Tibial nerve (tissue), 4 donors: ENCODE results near the gene CCAR1.

Experiments used
- CTCF ChIP-seq, 5 experiments: fragments of 200-600 bp in 3 of 5; fragments of 450-650 bp in 2 of 5; sonication (generic) in 3 of 5; IDR thresholded peaks; one replicate each; pipeline ENCODE4 v1.5.1; 2016 to 2019; ENCODE audit warnings: antibody characterized with exemption in 5 of 5, mild to moderate bottlenecking in 3 of 5, moderate library complexity in 2 of 5
- EP300 ChIP-seq, 2 donors: sonication (generic); formaldehyde crosslinking; IDR thresholded peaks; one replicate each; pipeline ENCODE4 v1.6.1; 2017; ENCODE audit warnings: antibody characterized with exemption in 2 of 2, mild to moderate bottlenecking in 1 of 2

DNA sequence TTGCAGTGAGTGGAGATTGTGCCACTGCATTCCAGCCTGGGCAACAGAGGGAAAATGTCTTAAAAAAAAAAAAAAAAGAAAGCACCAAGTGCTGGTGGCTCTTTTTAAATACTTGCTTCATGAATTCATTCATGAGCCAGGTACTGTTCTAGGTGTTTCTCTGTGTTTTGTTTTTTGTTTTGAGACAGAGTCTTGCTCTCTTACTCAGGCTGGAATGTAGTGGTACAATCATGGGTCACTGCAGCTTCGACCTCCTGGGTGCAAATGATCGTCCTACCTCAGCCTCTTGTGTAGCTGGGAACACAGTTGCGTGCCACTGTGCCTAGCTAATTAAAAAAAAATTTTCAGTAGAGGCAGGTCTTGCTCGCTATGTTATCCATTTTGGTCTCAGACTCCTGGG is 111.6 kb downstream of the CCAR1 start:
- no peak for TF ChIP-seq CTCF (IDR thresholded peaks at IDR 0.05)
- no peak for TF ChIP-seq EP300 (IDR thresholded peaks at IDR 0.05)
